Muscle of leg (tissue), 11 donors: Measurements from ENCODE around the gene GABRA5. TPM values are rescaled to one million over a fixed set of nuclear protein-coding genes. Genes with fewer than 3 reads are reported as not detected.
A peak's percentile ranks its signal among the peaks of the same experiment; 100 is the strongest.

Experiments used
- DNase-seq: peaks from one replicate; pipeline ENCODE4 v3.0.0; 2013
- H3K27ac ChIP-seq: one replicate; pipeline ENCODE4 v1.5.1; 2013; ENCODE audit warnings: mild to moderate bottlenecking, low read length, control low read depth
- H3K27me3 ChIP-seq: one replicate; pipeline ENCODE4 v1.6.1; 2013; ENCODE audit warnings: low read length; ENCODE audit not compliant: control insufficient read depth, insufficient read depth
- H3K36me3 ChIP-seq: one replicate; pipeline ENCODE4 v1.6.1; 2013; ENCODE audit warnings: low read length; ENCODE audit not compliant: control insufficient read depth, insufficient read depth
- H3K4me1 ChIP-seq: one replicate; pipeline ENCODE4 v1.6.1; 2013; ENCODE audit warnings: low read length; ENCODE audit not compliant: control insufficient read depth, insufficient read depth
- H3K4me3 ChIP-seq: one replicate; pipeline ENCODE4 v1.5.1; 2013; ENCODE audit warnings: low read length, control low read depth
- H3K9me3 ChIP-seq: replicated peaks from 2 replicates; pipeline ENCODE4 v1.6.1; 2013; ENCODE audit warnings: low read depth, low read length; ENCODE audit not compliant: control insufficient read depth
- WGBS: methylation state at CpG from one replicate; pipeline ENCODE4 v1.1.5; 2013; ENCODE audit warnings: missing lambda C conversion rate; ENCODE audit not compliant: insufficient coverage; 5-methylcytosine and 5-hydroxymethylcytosine counted together
- polyA plus RNA-seq, 8 donors: library from polyadenylated mRNA; unstranded; fragments of 120-200 nt; gene quantifications; one replicate each; pipeline versions ENCODE4 v1.2.1 to v1.2.3, GENCODE V29; 2013; ENCODE audit warnings: inconsistent platforms in 1 of 8, low replicate concordance in 1 of 8; ENCODE audit not compliant: insufficient read length in 8 of 8, insufficient read depth in 1 of 8
- total RNA-seq: library from RNA; stranded (reverse); fragments of 120-200 nt; gene quantifications from one replicate; pipeline ENCODE4 v1.2.4, GENCODE V29; 2013

Gene GABRA5
- total and polyA plus RNA-seq, 9 donors = 0.07 to 0.38 (median 0.28) TPM

DNA sequence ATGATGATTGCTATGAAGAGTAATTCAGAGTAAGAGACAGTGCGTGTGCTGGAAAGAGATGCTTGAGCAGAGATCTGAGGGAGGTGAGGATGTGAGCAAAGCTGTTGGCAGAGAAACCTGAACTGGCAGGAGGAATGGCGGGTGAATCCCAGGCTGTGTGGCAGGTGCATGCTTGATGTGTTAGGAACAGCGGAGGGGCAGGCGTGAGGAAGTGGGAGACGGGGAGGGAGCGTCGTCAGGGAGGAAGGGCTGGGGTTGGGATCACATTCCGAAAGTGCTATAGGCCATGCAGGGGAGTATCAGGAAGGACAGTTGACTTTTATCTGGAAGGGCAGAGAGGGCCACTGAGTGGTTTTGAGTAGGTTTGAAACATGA is 8.6 kb downstream of the GABRA5 start:
- Histone ChIP-seq H3K27me3 (peaks cover 3% of the 10 kb centered on the region), H3K4me3 (no peak overlapping the region), H3K9me3 (no peaks in the 10 kb centered on the region), H3K4me1 (peaks cover under 1% of the 10 kb centered on the region), H3K27ac (no peak overlapping the region), H3K36me3 (no peaks in the 10 kb centered on the region)
- WGBS = 63% methylated on average over 8 of the region's 8 CpGs
- no peak for DNase-seq

GRCh38 chr15:26877831-26878230 is 11.0 kb downstream of the GABRA5 start:
- WGBS = 83% methylated on average over 10 of the region's 10 CpGs
- no peak for DNase-seq
- H3K27ac ChIP-seq = no peak overlapping the region
- H3K4me1 ChIP-seq = no peaks in the 10 kb centered on the region
- H3K4me3 ChIP-seq = no peak overlapping the region
- no peaks in the 10 kb centered on the region for H3K36me3 ChIP-seq
- H3K9me3 ChIP-seq = no peaks in the 10 kb centered on the region
- H3K27me3 ChIP-seq = peaks cover 3% of the 10 kb centered on the region

DNA sequence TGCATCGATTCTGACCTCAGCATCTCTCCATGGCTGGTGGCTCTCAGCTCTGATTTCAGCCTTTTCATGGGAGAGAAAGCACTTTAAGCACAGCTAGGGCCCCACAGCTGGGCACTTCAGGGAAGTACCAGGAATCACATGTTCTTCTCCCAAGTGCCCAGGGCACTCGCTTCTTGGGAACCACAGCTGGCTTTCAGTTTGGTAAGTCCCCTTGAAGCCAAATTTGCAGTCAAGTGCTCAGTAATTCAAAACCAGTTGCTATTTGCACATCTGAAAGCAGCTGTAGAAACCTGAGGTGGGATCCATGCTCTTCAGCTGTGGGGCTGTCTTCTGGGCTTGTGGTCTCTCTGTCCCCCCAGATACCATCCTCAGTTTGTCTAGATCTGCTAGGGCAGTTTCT is 12.8 kb downstream of the GABRA5 start:
- H3K27me3 ChIP-seq = peaks cover 3% of the 10 kb centered on the region
- no peaks in the 10 kb centered on the region for H3K9me3 ChIP-seq
- H3K27ac ChIP-seq = no peak overlapping the region
- no peaks in the 10 kb centered on the region for H3K4me1 ChIP-seq
- WGBS = 41% methylated on average over 2 of the region's 2 CpGs
- no peak overlapping the region for H3K4me3 ChIP-seq
- H3K36me3 ChIP-seq = no peaks in the 10 kb centered on the region
- DNase-seq = no peak

DNA sequence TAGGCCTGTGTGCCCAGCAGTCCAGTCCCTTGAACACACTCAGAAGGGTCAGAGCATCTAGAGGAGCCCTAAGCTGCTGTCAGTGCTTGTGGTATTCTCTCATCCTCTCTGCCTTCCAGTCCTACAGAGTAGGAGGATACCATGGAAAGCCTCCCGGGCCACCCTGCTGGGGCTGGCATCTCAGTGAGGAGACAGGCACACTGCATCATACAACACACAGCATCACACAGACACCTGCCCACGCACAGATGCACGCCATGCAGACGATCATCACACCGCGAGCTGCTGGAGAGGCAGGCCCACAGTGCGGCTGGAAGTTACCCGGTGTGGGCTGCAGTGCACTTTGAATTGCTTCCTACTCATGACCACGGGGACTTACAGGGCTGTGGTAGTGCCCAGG is 15.2 kb downstream of the GABRA5 start:
- no peaks in the 10 kb centered on the region for H3K9me3 ChIP-seq
- H3K27ac ChIP-seq = no peak overlapping the region
- no peak overlapping the region for H3K4me3 ChIP-seq
- no peaks in the 10 kb centered on the region for H3K4me1 ChIP-seq
- no peak for DNase-seq
- no peaks in the 10 kb centered on the region for H3K36me3 ChIP-seq
- WGBS = 77% methylated on average over 4 of the region's 9 CpGs
- no peaks in the 10 kb centered on the region for H3K27me3 ChIP-seq

DNA sequence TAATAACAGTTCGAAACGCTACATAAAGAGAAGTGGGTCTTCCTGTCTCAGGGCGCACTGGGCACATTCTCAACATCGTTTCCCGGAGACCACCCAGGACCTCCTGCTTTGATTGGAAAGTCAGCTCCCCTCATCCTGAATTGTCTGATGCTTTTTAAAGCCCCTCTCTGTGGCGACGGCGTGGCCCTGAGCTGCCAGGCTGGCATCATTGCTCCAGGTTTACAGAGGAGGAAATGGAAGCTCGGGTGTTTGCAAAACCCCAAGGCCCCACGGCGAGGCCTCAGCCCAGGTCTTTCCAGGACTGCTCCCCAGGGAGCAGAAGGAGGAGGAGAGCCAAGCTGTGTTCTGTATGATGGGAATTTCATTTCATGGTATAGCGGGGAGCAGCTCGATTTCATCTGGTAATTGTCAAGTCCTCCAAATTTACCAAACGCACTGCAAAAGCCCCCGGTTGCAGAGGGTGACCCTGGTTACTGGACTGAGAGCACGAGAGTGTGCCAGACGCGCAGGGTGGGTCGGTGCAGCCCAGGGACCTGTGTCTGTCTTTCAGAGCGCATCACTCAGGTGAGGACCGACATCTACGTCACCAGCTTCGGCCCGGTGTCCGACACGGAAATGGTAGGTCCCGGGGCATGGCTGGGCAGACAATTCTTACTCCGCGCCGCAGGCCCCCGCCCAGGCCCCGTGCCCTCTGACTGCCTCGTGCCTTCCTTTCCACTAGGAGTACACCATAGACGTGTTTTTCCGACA is 15.9 kb downstream of the GABRA5 start:
- Histone ChIP-seq H3K4me3 (no peak overlapping the region), H3K36me3 (no peaks in the 10 kb centered on the region), H3K9me3 (no peaks in the 10 kb centered on the region), H3K4me1 (no peaks in the 10 kb centered on the region), H3K27me3 (no peaks in the 10 kb centered on the region), H3K27ac (no peak overlapping the region)
- WGBS = 86% methylated on average over 33 of the region's 35 CpGs
- DNase-seq = no peak

DNA sequence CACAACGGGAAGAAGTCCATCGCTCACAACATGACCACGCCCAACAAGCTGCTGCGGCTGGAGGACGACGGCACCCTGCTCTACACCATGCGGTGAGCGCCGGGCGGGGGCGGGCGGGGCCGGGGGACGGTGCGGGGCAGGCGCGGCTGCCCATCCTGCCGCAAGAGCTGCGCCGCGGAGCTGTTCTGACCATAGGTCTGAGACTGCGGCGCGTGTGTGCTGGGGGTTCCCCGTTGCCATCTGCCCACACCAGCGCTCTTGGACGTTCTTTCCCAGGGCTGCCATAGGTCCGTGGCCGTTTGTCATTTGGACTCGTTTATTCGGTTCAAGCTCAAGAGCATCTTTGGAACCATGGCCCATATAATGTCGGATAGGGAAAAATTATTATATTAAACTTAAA is 16.6 kb downstream of the GABRA5 start:
- no peaks in the 10 kb centered on the region for H3K27me3 ChIP-seq
- H3K4me3 ChIP-seq = no peak overlapping the region
- 95% methylated on average over 20 of the region's 32 CpGs for WGBS
- H3K27ac ChIP-seq = no peak overlapping the region
- H3K9me3 ChIP-seq = no peaks in the 10 kb centered on the region
- no peak for DNase-seq
- H3K36me3 ChIP-seq = no peaks in the 10 kb centered on the region
- H3K4me1 ChIP-seq = no peaks in the 10 kb centered on the region

- Histone ChIP-seq H3K27me3 (no peaks in the 10 kb centered on the region), H3K27ac (no peak overlapping the region), H3K4me3 (no peak overlapping the region), H3K4me1 (peaks cover 1% of the 10 kb centered on the region), H3K36me3 (no peaks in the 10 kb centered on the region), H3K9me3 (no peaks in the 10 kb centered on the region)
- no peak for DNase-seq
- 86% methylated on average over 2 of the region's 4 CpGs for whole genome bisulfite sequencing
These were observed 19.7 kb downstream of the GABRA5 start for GRCh38 chr15:26886566-26886965.

DNA sequence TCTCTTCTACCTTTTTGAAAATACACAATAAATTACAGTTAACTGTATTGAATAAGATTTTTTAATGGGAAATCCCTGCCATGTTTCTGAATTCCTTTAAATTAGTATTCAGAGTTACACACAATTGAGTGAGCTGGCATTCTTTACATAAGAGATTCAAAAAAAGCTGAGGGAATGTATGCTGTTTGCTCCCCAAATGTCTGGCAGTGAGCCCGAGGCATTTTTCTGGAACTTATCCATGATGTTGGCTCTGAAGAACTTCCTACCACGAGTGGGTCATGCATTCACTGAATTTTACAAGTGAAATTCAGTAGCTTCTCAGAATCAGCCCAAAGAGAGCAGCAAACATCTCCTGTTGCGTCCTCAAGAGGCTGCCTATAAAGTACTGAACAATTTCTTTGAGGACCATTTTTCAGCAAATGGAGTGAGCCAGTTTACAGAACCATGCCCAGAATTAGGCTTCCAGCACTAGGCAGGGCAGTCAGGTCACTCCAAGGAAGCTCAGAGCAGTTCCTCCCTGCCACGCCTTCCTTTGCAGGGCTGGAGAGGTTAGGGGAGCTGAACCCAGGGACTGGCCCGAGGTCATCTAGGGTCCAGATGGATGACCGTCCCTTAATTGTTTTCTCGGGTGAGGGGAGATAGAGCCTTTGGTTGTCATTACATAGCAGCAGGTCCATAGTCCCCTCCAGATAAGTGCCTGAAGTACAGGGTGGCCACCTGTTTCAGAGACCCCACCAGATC is 21.2 kb downstream of the GABRA5 start:
- DNase-seq = peak; percentile 44
- peaks cover 4% of the 10 kb centered on the region for H3K27me3 ChIP-seq
- no peaks in the 10 kb centered on the region for H3K36me3 ChIP-seq
- H3K9me3 ChIP-seq = no peaks in the 10 kb centered on the region
- WGBS = 49% methylated on average over 4 of the region's 7 CpGs
- H3K4me1 ChIP-seq = peaks cover 6% of the 10 kb centered on the region
- H3K4me3 ChIP-seq = no peak overlapping the region
- no peak overlapping the region for H3K27ac ChIP-seq

DNA sequence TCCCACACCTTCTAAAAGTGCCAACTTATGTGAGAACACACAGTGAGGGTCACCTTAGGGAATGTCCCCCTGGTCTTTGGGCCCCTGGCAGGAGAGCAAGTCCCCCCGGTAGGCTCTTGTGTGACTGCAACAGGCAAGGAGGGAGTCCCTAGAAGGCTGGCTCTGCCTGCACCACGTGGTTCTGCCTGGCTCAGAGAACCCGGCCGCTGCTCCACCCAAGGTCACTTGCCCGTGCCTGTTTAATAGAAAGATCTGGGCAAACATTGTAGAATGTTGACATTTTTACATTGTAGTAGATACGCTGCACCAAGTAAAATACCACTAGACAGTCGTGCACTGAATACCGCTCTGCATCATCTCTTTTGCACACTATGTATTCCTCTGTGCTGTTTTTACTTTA is 21.9 kb downstream of the GABRA5 start:
- 70% methylated on average over 4 of the region's 8 CpGs for WGBS
- peaks cover 4% of the 10 kb centered on the region for H3K27me3 ChIP-seq
- DNase-seq = no peak
- H3K4me1 ChIP-seq = peaks cover 6% of the 10 kb centered on the region
- no peaks in the 10 kb centered on the region for H3K36me3 ChIP-seq
- H3K27ac ChIP-seq = no peak overlapping the region
- no peaks in the 10 kb centered on the region for H3K9me3 ChIP-seq
- H3K4me3 ChIP-seq = no peak overlapping the region

DNA sequence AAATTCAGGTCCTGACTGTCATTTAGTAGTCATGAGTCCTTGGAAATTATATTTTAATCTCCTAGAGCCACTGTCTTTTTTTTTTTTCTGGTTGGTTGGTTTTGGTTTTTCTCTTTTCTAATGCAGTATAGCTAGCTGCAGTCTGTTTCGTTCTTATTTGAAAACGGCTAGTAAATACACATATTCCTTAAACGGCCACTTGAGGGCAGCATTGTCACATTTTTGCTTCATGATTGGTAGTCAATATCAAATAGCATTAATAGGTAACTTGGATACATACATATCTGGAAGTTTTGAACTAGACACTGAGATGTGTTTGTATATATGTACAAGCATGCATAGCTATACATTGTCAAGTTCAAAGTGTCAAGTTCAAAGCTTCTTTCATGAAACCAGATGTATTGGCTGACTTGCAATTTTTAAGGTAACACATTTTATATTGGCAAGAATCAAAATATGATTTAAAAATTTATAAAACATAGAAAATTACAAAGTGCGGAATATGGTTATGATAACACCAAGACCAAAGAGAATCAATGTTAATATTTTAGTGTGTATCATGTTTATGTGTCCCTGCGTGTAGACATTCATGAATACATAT is 22.5 kb downstream of the GABRA5 start:
- no CpG with 5 or more reads among the region's 5 CpGs for WGBS

More for the DNA sequence above, 22.5 kb downstream of the GABRA5 start:
- H3K36me3 ChIP-seq = no peaks in the 10 kb centered on the region
- no peak overlapping the region for H3K27ac ChIP-seq
- no peaks in the 10 kb centered on the region for H3K9me3 ChIP-seq
- H3K4me3 ChIP-seq = no peak overlapping the region
- H3K27me3 ChIP-seq = peaks cover 4% of the 10 kb centered on the region
- peak; percentile 73 for DNase-seq
- H3K4me1 ChIP-seq = peaks cover 6% of the 10 kb centered on the region
